HG02623 (cell line): ENCODE measurements around the gene RIMS4.

Experiments used
- ATAC-seq: cut with Tn5 transposase; IDR thresholded peaks from one replicate; pipeline ENCODE4 v1.9.1; 2021; ENCODE audit warnings: moderate library complexity; ENCODE audit not compliant: unreplicated experiment

RIMS4 gene

GRCh38 chr20:44743916-44744655 lies 66.3 kb downstream of the RIMS4 start:
- ATAC-seq = no peak

GRCh38 chr20:44743080-44743701 lies 67.2 kb downstream of the RIMS4 start:
- no peak for ATAC-seq

DNA sequence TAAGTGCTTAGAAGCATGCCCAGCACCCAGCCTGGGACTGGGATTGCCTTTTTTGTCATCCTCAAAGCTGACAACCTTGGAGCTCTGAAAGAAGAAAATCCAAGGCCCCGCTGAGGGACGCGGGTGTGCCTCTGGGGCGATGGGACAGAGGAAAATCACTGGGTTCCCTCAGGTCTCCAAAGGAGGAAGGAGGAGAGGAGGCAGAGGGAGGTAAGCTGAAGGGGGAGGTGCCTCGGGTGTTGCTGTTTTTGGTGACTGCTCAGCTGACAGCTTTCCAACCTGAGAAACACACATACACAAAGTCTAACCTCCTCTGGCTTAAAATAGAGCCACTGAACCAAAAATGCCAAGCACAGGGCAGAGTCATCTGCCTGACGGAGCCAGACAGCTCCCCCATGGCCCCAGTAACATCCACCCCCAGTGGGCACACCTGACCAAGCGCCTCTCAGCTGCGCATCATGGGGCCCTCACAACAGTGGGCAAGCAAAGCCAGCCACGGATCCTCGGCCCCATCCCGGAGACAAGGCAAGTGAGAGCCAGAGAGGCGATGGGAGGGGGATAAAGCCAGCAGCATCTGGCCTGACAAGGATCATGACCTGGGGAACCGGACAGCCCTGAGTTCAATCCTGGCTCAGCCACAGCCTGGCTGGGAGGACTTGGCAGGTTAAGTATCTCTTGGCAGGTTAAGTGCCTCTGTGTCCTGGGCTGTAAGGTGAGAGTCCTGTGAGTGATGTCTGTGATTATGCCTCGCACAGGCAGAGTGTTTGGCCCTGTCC lies 67.9 kb downstream of the RIMS4 start:
- ATAC-seq = no peak

- ATAC-seq = no peak
Measured at GRCh38 chr20:44739942-44740341, 70.4 kb downstream of the RIMS4 start.

- no peak for ATAC-seq
Measured at GRCh38 chr20:44738813-44739477, 71.4 kb downstream of the RIMS4 start.

GRCh38 chr20:44737116-44737515 lies 73.2 kb downstream of the RIMS4 start:
- ATAC-seq = no peak

- ATAC-seq = no peak
Measured at GRCh38 chr20:44736170-44737021, 74.0 kb downstream of the RIMS4 start.

DNA sequence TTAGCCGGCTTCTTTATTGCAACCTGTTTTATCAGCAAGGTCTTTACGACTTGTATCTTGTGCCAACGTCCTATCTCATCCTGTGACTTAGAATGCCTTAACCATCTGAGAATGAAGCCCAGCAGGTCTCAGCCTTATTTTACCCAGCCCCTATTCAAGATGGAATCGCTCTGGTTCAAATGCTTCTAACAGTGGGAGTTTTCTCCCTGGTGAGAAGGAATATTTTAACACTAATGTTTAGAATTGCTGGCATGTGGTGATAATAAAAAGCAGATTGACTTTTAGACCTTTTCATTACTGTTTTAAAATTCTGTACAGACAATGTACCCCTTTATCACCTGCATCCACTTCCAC lies 74.6 kb downstream of the RIMS4 start:
- ATAC-seq = no peak

- no peak for ATAC-seq
Measured at GRCh38 chr20:44734938-44735337, 75.4 kb downstream of the RIMS4 start.

DNA sequence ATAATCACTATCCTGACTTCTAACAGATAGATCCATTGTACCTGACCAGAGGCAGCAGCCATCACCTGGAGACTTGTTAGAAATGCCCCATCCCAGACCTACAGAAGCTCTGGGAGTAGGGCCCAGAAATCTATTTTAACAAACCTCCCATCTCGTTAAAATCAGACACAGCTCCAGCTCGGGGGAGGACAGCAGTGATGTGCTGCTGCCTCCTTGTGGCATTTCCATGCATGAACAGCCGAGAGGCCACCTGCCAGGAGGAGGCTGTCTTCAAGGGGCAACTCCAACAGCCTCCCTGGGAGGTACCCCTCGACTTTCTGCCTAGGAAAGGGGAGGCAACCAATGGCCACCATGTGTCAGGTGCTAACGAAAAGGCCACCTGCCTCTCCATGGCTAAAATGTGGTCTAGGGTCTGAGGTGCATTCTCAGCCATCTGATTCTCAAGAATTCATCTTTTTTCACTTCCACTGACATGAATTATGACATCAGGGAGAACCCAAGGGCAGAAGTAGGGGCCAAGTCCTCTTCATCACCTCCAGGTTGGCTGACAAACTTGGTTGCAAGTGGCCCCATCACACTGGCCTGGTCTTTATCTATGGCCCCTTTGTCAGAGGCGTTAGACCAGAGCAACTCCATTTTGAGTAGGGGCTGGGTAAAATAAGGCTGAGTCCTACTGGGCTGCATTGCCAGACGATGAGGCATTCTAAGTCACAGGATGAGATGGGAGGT lies 76.8 kb downstream of the RIMS4 start:
- ATAC-seq = no peak

DNA sequence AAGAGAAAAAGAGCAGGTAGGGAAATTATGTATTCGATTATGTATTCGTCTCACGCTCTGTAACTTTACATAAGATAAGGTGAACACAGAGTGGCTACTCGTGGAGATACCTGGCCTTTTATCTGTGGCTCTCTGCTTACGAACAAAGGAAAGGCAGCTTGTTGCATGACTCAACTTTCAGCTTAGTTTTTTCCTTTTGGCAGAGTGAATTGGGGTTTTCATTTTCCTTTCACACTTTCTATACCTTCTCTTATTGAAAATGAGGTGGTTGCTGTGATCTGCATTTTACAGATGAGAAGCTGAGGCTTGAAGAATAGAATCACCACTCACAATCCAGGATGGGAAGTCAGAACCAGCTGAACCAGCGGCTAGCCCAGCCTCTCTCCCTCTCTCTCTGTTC lies 78.0 kb downstream of the RIMS4 start:
- no peak for ATAC-seq

- no peak for ATAC-seq
Measured at GRCh38 chr20:44731657-44732056, 78.7 kb downstream of the RIMS4 start.

- no peak for ATAC-seq
Measured at GRCh38 chr20:44730441-44730840, 79.9 kb downstream of the RIMS4 start.

DNA sequence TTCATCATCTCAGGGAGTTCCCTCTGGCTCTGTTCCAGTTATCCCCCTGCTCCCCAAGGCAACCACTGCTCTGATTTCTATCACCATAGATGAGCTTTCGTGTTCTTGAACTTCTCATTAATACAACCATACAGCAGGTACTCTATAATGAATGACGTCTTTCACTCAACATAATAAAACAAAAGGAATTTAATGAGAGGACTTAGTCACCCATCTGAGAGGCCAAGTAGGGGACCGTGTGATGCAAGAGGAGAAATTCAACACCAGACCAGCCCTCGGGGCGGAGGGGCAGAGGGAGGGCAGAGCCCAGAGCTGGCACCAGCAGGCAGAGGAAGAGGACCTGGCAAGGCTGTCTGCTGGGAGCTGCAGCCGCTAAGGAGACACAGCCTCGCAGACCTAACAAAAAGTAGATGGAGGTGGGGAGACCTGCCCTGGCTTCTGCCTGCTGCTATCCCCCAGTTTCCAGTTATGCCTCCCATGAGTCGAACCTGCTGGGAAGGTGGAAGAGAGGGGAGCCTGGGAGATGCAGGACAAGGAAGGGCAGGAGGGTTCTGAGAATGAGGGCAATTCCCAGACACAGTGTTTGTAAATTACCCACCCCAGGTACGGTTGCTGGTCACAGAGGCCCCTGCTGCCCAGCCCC lies 81.4 kb downstream of the RIMS4 start:
- ATAC-seq = no peak

DNA sequence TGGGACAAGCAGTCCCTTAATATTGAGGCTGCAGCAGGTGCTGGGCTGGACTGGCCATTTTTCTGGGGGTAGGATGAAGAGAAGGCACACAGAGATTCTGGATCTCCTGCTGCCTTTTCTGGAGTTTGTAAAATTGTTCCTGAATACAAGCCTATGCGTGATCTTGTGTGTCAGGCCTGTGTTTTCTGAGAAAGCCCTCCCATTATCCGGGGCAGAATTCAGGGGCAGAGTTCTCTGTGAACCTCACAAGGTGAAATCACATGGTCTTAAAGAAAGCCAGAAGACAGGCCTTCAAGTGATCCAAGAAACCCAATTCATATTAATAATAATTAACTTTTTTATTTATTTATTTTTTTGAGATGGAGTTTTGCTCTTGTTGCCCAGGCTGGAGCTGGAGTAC lies 82.7 kb downstream of the RIMS4 start:
- no peak for ATAC-seq

GRCh38 chr20:44727039-44727438 lies 83.3 kb downstream of the RIMS4 start:
- ATAC-seq = no peak

GRCh38 chr20:44725837-44726236 lies 84.5 kb downstream of the RIMS4 start:
- ATAC-seq = no peak

- ATAC-seq = no peak
Measured at GRCh38 chr20:44724423-44725091, 85.8 kb downstream of the RIMS4 start.

GRCh38 chr20:44723798-44724362 lies 86.5 kb downstream of the RIMS4 start:
- ATAC-seq = no peak
